ENCODE data around the gene FAM234B.

FAM234B gene

DNA sequence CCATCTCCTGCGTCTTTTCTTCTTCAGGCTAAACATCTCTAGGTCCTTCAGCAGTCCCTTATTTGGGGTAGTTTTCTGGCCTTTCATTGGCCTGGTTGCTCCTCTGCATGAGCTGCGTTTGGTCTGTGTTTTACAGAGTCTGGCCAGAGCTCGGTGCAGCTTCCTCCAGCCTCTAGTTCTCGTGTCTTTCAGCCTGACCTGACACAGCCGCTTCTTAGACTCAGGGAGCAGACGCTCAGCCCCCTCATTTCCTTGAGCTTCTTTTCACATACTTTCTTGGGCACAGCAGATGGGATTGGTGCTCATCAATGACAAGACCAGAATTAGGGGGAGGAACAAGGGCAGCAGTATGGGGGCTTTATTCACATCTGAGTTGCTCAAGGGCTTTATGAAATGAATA, 72.8 kb downstream of the FAM234B start:
- in situ Hi-C loops (cut with MboI; ENCODE audit: low pct_unique_long_range_greater_than_20kb, low sequenced_read_pairs, unreplicated experiment): no loop called here
- TF ChIP-seq CTCF (IDR thresholded peaks at IDR 0.05; ENCODE audit: extremely low read depth, insufficient read depth, missing control alignments): no peak
- no peak for DNase-seq (ENCODE audit: low spot score)

DNA sequence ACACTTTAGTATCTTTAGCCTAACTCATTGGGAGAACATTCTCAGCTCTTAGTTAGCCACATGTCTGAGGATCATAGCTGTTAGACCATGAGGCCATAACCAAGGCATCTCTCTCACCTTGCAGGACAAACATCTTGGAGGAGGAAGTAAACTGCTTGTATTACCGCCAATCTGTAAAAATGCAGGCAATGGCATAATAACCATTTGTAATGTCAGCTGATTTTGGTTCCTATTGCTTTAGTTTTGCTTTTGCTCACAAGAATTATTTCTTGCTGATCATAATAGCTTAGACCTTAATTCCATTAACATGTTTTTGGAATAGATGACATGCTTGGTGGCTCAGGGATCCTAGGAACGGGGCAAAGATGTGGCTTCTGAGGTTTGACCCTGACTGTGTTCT, 75.6 kb downstream of the FAM234B start:
- no peak for TF ChIP-seq CTCF (IDR thresholded peaks at IDR 0.05; ENCODE audit: extremely low read depth, insufficient read depth, missing control alignments)
- in situ Hi-C loops (cut with MboI; ENCODE audit: low pct_unique_long_range_greater_than_20kb, low sequenced_read_pairs, unreplicated experiment): no loop called here
- no peak for DNase-seq (ENCODE audit: low spot score)

DNA sequence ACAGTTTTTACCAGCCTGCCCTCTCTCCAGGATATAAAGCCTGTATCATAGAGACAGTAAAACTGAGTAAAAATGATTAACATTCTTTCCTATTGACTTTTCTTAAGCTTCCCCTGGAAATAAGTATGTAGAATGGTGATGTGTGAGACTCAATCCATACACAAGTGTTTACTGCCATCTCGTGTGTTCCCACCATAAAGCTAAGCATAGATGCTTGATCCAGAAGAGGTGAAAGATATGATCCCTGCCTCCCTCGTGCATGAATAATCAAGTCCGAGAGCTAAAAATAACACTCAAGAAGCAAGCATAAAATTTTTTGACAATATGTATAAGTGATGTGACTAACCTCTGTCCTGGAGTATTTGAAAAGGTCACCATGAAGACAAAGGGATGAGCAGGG, 76.2 kb downstream of the FAM234B start:
- in situ Hi-C loops (cut with MboI; ENCODE audit: low pct_unique_long_range_greater_than_20kb, low sequenced_read_pairs, unreplicated experiment): no loop called here
- TF ChIP-seq CTCF (IDR thresholded peaks at IDR 0.05; ENCODE audit: extremely low read depth, insufficient read depth, missing control alignments): no peak
- DNase-seq (ENCODE audit: low spot score): no peak

DNA sequence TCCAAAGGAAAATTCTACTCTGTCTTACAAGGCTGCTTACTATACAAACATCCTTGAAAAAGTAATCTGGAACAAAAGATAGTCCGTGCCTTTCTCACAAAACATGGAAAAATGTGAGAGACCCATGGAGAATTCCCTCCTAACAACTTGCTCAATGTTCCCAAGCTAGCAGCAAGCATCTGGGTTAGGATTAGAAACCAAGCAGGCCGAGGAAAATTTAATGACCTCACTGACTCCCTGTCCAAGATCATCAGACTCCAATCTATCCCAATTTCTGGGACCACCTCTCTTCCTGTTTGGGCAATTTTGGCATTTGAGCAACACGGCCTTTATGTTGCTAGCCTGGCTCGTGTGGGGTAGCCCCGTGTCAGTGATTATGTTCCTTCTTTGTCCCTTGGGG, 77.4 kb downstream of the FAM234B start:
- in situ Hi-C loops (cut with MboI; ENCODE audit: low pct_unique_long_range_greater_than_20kb, low sequenced_read_pairs, unreplicated experiment): no loop called here
- no peak for DNase-seq (ENCODE audit: low spot score)
- TF ChIP-seq CTCF (IDR thresholded peaks at IDR 0.05; ENCODE audit: extremely low read depth, insufficient read depth, missing control alignments): no peak

DNA sequence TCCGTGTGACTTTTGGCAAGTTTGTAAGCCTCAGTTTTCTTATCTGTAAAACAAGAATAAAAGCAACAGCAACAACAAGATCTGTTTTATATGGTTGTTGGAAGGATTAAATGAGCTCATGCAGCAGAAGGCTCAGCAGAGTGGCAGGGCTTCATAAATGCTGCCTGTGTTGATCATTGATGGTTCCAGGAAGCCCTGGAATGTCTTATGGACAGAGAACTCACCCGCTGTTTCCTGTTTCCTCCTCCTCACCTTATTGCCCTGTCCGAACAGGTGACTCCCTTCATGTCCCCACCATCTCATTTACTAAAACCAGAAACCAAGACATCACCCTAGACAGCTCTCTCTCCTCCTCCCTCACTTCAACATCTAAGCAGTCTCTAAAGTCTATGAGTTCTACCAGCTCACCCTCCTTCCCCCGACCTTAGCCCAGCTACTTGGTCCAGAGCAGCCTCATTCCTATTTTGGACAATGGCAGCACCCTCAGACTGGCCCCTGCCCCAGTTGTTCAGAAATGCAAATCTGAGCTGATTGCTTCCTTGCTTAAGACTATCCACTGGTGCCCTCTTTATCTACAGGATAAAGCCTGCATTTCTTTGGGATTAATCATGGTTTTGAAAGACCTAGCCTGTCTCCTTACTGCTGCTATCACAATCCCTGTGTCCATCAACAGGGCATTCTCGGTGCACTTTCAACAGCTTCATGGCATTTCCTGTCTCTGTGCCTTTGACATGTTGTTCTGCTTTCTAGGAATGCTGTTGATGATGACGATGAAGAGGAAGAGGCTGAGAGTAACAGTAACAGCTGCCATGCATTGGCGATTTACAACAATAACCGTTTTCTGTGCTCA, 80.7 kb downstream of the FAM234B start:
- DNase-seq (ENCODE audit: low spot score): no peak
- TF ChIP-seq CTCF (IDR thresholded peaks at IDR 0.05; ENCODE audit: extremely low read depth, insufficient read depth, missing control alignments): no peak
- in situ Hi-C loops (cut with MboI; ENCODE audit: low pct_unique_long_range_greater_than_20kb, low sequenced_read_pairs, unreplicated experiment): no loop called here

DNA sequence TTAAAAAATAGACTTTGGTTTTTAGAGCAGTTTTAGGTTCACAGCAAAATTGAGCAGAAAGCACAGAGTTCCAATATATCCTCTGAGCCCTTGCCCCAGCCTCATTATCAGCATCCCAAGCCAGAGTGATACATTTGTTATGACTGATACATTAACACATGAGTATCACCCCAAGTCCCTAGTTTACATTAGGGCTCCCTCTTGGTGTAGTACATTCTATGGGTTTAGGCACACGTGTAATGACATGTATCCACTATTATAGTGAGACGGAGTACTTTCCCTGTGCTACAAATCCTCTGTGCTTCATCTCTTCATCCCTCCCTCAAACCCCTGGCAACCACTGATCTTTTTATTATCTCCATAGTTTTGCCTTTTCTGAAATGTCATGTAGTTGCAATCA, 81.8 kb downstream of the FAM234B start:
- no peak for TF ChIP-seq CTCF (IDR thresholded peaks at IDR 0.05; ENCODE audit: extremely low read depth, insufficient read depth, missing control alignments)
- in situ Hi-C loops (cut with MboI; ENCODE audit: low pct_unique_long_range_greater_than_20kb, low sequenced_read_pairs, unreplicated experiment): no loop called here

More for the DNA sequence above, 81.8 kb downstream of the FAM234B start:
- DNase-seq (ENCODE audit: low spot score): no peak

All from GM13977 (cell line).